CD8-positive, alpha-beta memory T cell (primary cell): ENCODE results near the gene HMGXB3. TPM values are rescaled to one million over a fixed set of nuclear protein-coding genes. Genes with fewer than 3 reads are reported as not detected.
"Not testable (repeated sequence)": the region's sequence is repeated elsewhere in the genome, so short reads cannot be mapped to it uniquely, and the experiment has no call there.

Experiments
- CTCF ChIA-PET: fragments of 350-600 bp; sonication (Branson Sonifier 250); formaldehyde crosslinking; loops from one replicate; lab custom pipeline; 2021; ENCODE audit warnings: antibody characterized with exemption; lab: Charles Lee
- POLR2A ChIA-PET: fragments of 350-600 bp; sonication (Branson Sonifier 250); formaldehyde crosslinking; loops from one replicate; lab custom pipeline; 2021; ENCODE audit warnings: antibody characterized with exemption; lab: Charles Lee
- DNase-seq, 5 donors: peaks; one replicate each; pipeline versions ENCODE4 v3.0.0 to v3.0.0-alpha.2; 2020 to 2022; ENCODE audit warnings: mixed read lengths in 1 of 5
- H3K27ac ChIP-seq: one replicate; pipeline ENCODE4 v1.7.0; 2013; ENCODE audit warnings: low read depth, mild to moderate bottlenecking, low read length, moderate library complexity
- H3K27me3 ChIP-seq: 2 replicates; pipeline ENCODE4 v1.7.0; 2013; ENCODE audit warnings: low read length, mild to moderate bottlenecking; ENCODE audit not compliant: insufficient read depth, poor library complexity, severe bottlenecking
- H3K36me3 ChIP-seq: 2 replicates; pipeline ENCODE4 v1.7.0; 2013; ENCODE audit warnings: mild to moderate bottlenecking, low read length, moderate library complexity; ENCODE audit not compliant: insufficient read depth
- H3K4me1 ChIP-seq: 2 replicates; pipeline ENCODE4 v1.7.0; 2013; ENCODE audit warnings: mild to moderate bottlenecking, low read length, moderate library complexity; ENCODE audit not compliant: insufficient read depth
- H3K4me3 ChIP-seq: 2 replicates; pipeline ENCODE4 v1.7.0; 2013; ENCODE audit warnings: mild to moderate bottlenecking, low read length
- H3K9me3 ChIP-seq: 2 replicates; pipeline ENCODE4 v1.7.0; 2013; ENCODE audit warnings: mild to moderate bottlenecking, low read length
- H3K27ac Mint-ChIP-seq, 8 donors: one replicate each; pipeline ENCODE4 v1.8.0; 2020 to 2021; ENCODE audit warnings: mixed read lengths in 8 of 8, mild to moderate bottlenecking in 6 of 8, inconsistent platforms in 3 of 8, moderate library complexity in 3 of 8
- H3K27me3 Mint-ChIP-seq, 2 donors: one replicate each; pipeline ENCODE4 v1.8.0; 2020 to 2021; ENCODE audit warnings: mixed read lengths in 2 of 2, mild to moderate bottlenecking in 1 of 2, moderate library complexity in 1 of 2
- H3K36me3 Mint-ChIP-seq, 3 donors: one replicate each; pipeline ENCODE4 v1.8.0; 2020 to 2021; ENCODE audit warnings: mixed read lengths in 3 of 3, inconsistent platforms in 1 of 3, mild to moderate bottlenecking in 1 of 3
- H3K4me1 Mint-ChIP-seq, 3 donors: one replicate each; pipeline ENCODE4 v1.8.0; 2020 to 2021; ENCODE audit warnings: mixed read lengths in 3 of 3, inconsistent platforms in 1 of 3, mild to moderate bottlenecking in 1 of 3
- H3K4me3 Mint-ChIP-seq, 7 donors: one replicate each; pipeline ENCODE4 v1.8.0; 2020 to 2021; ENCODE audit warnings: mixed read lengths in 7 of 7, mild to moderate bottlenecking in 6 of 7, moderate library complexity in 4 of 7, inconsistent platforms in 2 of 7
- H3K9me3 Mint-ChIP-seq, 5 donors: one replicate each; pipeline ENCODE4 v1.8.0; 2020 to 2022; ENCODE audit warnings: mixed read lengths in 5 of 5, mild to moderate bottlenecking in 3 of 5, moderate library complexity in 2 of 5, inconsistent platforms in 1 of 5
- polyA plus RNA-seq: library from polyadenylated mRNA; unstranded; fragments of 300-500 nt; fragmentation: Illumina TruSeq; gene quantifications from one replicate; pipeline ENCODE4 v1.2.3, GENCODE V29; 2021
- total RNA-seq, 2 experiments: library from RNA; stranded (reverse); gene quantifications; one replicate each; pipeline ENCODE4 v1.2.3, GENCODE V29; 2021

HMGXB3 gene
- total and polyA plus RNA-seq, 3 experiments from 2014 or later: 15.3 to 40.7 (median 36.8) TPM

GRCh38 chr5:150084754-150085153 lies 84.2 kb downstream of the HMGXB3 start:
- H3K9me3 ChIP-seq, H3K4me3 Mint-ChIP-seq, H3K9me3 Mint-ChIP-seq, H3K36me3 ChIP-seq, POLR2A ChIA-PET, H3K36me3 Mint-ChIP-seq, H3K4me1 ChIP-seq, H3K27ac ChIP-seq, H3K4me1 Mint-ChIP-seq, H3K4me3 ChIP-seq, DNase-seq: not testable (repeated sequence)
- H3K27me3 Mint-ChIP-seq: peaks cover 36 to 64% of the 10 kb centered on the region in 2 donors
- H3K27me3 ChIP-seq: peaks cover 12% of the 10 kb centered on the region
- CTCF ChIA-PET: interaction anchor here (0.8 kb wide), 1 partner anchor 11 kb away, joined by 3 read pairs; no protein-coding TSS in a partner anchor
- H3K27ac Mint-ChIP-seq: peak overlapping the region in 1 of 8 donors; percentile 43

GRCh38 chr5:150085191-150085912 lies 84.8 kb downstream of the HMGXB3 start:
- H3K27me3 Mint-ChIP-seq: peaks cover 35 to 66% of the 10 kb centered on the region in 2 donors
- H3K4me3 ChIP-seq: no peak overlapping the region
- no peak overlapping the region for H3K4me3 Mint-ChIP-seq
- peaks cover 0 to 2% (median 0%) of the 10 kb centered on the region in 5 donors for H3K9me3 Mint-ChIP-seq
- H3K36me3 Mint-ChIP-seq: peaks cover 0 to 1% (median 0%) of the 10 kb centered on the region in 3 donors
- peaks cover 12% of the 10 kb centered on the region for H3K27me3 ChIP-seq
- peaks cover 0 to 4% (median 0%) of the 10 kb centered on the region in 3 donors for H3K4me1 Mint-ChIP-seq
- H3K27ac ChIP-seq: no peak overlapping the region
- H3K4me1 ChIP-seq: no peaks in the 10 kb centered on the region
- CTCF ChIA-PET: interaction anchor here (0.8 to 1.6 kb wide), 2 partner anchors 11 to 19 kb away, joined by 3 to 4 read pairs; no protein-coding TSS in a partner anchor
- H3K36me3 ChIP-seq: no peaks in the 10 kb centered on the region
- no peak for DNase-seq
- H3K27ac Mint-ChIP-seq: no peak overlapping the region
- POLR2A ChIA-PET: no interaction called here
- no peaks in the 10 kb centered on the region for H3K9me3 ChIP-seq

- CTCF ChIA-PET: interaction anchor here (1.6 kb wide), 1 partner anchor 18 kb away, joined by 4 read pairs; no protein-coding TSS in a partner anchor
- Histone ChIP-seq H3K4me3 (no peak within 1 kb of the TSS), H3K27me3 (peaks cover 10% of the 10 kb centered on the region), H3K4me1 (no peaks in the 10 kb centered on the region), H3K36me3 (no peaks in the 10 kb centered on the region), H3K27ac (no peak within 1 kb of the TSS), H3K9me3 (no peaks in the 10 kb centered on the region)
- Mint-ChIP-seq H3K4me3 (no peak within 1 kb of the TSS), H3K27me3 (peaks cover 34 to 69% of the 10 kb centered on the region in 2 donors), H3K9me3 (peaks cover 0 to 2% (median 0%) of the 10 kb centered on the region in 5 donors), H3K4me1 (peaks cover 0 to 4% (median 0%) of the 10 kb centered on the region in 3 donors), H3K27ac (no peak within 1 kb of the TSS), H3K36me3 (peaks cover 0 to 1% (median 0%) of the 10 kb centered on the region in 3 donors)
- DNase-seq: no peak
- POLR2A ChIA-PET: no interaction called here
Measured at GRCh38 chr5:150085950-150086715, 85.6 kb downstream of the HMGXB3 start, which contains the start of gene CSF1R. CSF1R (minus strand) TSS chr5:150086554; CDS start chr5:150086427, 127 bp downstream.

GRCh38 chr5:150092159-150092787 lies 91.7 kb downstream of the HMGXB3 start:
- no peaks in the 10 kb centered on the region for H3K9me3 ChIP-seq
- ChIA-PET POLR2A (no interaction called here), CTCF (no interaction called here)
- H3K4me3 ChIP-seq: no peak overlapping the region
- no peak overlapping the region for H3K27ac Mint-ChIP-seq
- peaks cover 2 to 51% of the 10 kb centered on the region in 2 donors for H3K27me3 Mint-ChIP-seq
- H3K4me3 Mint-ChIP-seq: no peak overlapping the region
- no peaks in the 10 kb centered on the region for H3K36me3 ChIP-seq
- no peaks in the 10 kb centered on the region for H3K27me3 ChIP-seq
- H3K4me1 Mint-ChIP-seq: no peaks in the 10 kb centered on the region
- no peaks in the 10 kb centered on the region for H3K9me3 Mint-ChIP-seq
- peaks cover 0 to 1% (median 0%) of the 10 kb centered on the region in 3 donors for H3K36me3 Mint-ChIP-seq
- no peak overlapping the region for H3K27ac ChIP-seq
- DNase-seq: no peak
- H3K4me1 ChIP-seq: no peaks in the 10 kb centered on the region

- Histone ChIP-seq H3K27me3 (no peaks in the 10 kb centered on the region), H3K27ac (no peak overlapping the region), H3K4me3 (no peak overlapping the region), H3K4me1 (no peaks in the 10 kb centered on the region), H3K9me3 (no peaks in the 10 kb centered on the region), H3K36me3 (no peaks in the 10 kb centered on the region)
- CTCF ChIA-PET: no interaction called here
- H3K4me3 Mint-ChIP-seq: no peak overlapping the region
- peak overlapping the region in 1 of 8 donors; percentile 20 for H3K27ac Mint-ChIP-seq
- no peaks in the 10 kb centered on the region for H3K36me3 Mint-ChIP-seq
- DNase-seq: no peak
- H3K9me3 Mint-ChIP-seq: no peaks in the 10 kb centered on the region
- peaks cover 0 to 20% of the 10 kb centered on the region in 2 donors for H3K27me3 Mint-ChIP-seq
- no peaks in the 10 kb centered on the region for H3K4me1 Mint-ChIP-seq
- POLR2A ChIA-PET: no interaction called here
Measured at GRCh38 chr5:150097152-150097551, 96.6 kb downstream of the HMGXB3 start.

GRCh38 chr5:150101023-150101422 lies 100.5 kb downstream of the HMGXB3 start:
- Mint-ChIP-seq H3K9me3 (no peaks in the 10 kb centered on the region), H3K27ac (no peak overlapping the region), H3K36me3 (no peaks in the 10 kb centered on the region), H3K4me3 (no peak overlapping the region), H3K27me3 (peaks cover 0 to 2% of the 10 kb centered on the region in 2 donors), H3K4me1 (no peaks in the 10 kb centered on the region)
- no peaks in the 10 kb centered on the region for H3K27me3 ChIP-seq
- no peaks in the 10 kb centered on the region for H3K9me3 ChIP-seq
- POLR2A ChIA-PET: no interaction called here
- H3K4me1 ChIP-seq: no peaks in the 10 kb centered on the region
- H3K36me3 ChIP-seq: no peaks in the 10 kb centered on the region
- no peak for DNase-seq
- H3K4me3 ChIP-seq: no peak overlapping the region
- H3K27ac ChIP-seq: no peak overlapping the region
- CTCF ChIA-PET: no interaction called here
